Epithelial cell of esophagus (primary cell): ENCODE results near the gene CLTCL1.
A peak's percentile ranks its signal among the peaks of the same experiment; 100 is the strongest.

Experiments
- DNase-seq: peaks from one replicate; pipeline ENCODE4 v3.0.0; 2010; ENCODE audit warnings: low read depth
- H3K4me3 ChIP-seq: 2 replicates; pipeline ENCODE4 v1.5.1; 2011; ENCODE audit warnings: mild to moderate bottlenecking, low read length, control low read depth
- TF ChIP-seq, protein P1 (sequence below): IDR thresholded peaks from 2 replicates; pipeline ENCODE4 v1.5.1; 2011; ENCODE audit warnings: low read depth, mild to moderate bottlenecking, low read length, control low read depth, inconsistent platforms; ENCODE audit not compliant: insufficient read depth; ENCODE audit errors: missing control alignments

The CLTCL1 gene

GRCh38 chr22:19304547-19304946 lies 13.0 kb upstream of the CLTCL1 start:
- TF ChIP-seq, protein P1, sequence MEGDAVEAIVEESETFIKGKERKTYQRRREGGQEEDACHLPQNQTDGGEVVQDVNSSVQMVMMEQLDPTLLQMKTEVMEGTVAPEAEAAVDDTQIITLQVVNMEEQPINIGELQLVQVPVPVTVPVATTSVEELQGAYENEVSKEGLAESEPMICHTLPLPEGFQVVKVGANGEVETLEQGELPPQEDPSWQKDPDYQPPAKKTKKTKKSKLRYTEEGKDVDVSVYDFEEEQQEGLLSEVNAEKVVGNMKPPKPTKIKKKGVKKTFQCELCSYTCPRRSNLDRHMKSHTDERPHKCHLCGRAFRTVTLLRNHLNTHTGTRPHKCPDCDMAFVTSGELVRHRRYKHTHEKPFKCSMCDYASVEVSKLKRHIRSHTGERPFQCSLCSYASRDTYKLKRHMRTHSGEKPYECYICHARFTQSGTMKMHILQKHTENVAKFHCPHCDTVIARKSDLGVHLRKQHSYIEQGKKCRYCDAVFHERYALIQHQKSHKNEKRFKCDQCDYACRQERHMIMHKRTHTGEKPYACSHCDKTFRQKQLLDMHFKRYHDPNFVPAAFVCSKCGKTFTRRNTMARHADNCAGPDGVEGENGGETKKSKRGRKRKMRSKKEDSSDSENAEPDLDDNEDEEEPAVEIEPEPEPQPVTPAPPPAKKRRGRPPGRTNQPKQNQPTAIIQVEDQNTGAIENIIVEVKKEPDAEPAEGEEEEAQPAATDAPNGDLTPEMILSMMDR, result no peak
- H3K4me3 ChIP-seq, result no peak overlapping the region
- no peak for DNase-seq

GRCh38 chr22:19303785-19304184 lies 12.3 kb upstream of the CLTCL1 start:
- TF ChIP-seq, protein P1, result no peak
- DNase-seq, result no peak
- H3K4me3 ChIP-seq, result no peak overlapping the region

GRCh38 chr22:19295733-19296132 lies 4.2 kb upstream of the CLTCL1 start:
- TF ChIP-seq, protein P1, result no peak
- no peak for DNase-seq
- no peak overlapping the region for H3K4me3 ChIP-seq

DNA sequence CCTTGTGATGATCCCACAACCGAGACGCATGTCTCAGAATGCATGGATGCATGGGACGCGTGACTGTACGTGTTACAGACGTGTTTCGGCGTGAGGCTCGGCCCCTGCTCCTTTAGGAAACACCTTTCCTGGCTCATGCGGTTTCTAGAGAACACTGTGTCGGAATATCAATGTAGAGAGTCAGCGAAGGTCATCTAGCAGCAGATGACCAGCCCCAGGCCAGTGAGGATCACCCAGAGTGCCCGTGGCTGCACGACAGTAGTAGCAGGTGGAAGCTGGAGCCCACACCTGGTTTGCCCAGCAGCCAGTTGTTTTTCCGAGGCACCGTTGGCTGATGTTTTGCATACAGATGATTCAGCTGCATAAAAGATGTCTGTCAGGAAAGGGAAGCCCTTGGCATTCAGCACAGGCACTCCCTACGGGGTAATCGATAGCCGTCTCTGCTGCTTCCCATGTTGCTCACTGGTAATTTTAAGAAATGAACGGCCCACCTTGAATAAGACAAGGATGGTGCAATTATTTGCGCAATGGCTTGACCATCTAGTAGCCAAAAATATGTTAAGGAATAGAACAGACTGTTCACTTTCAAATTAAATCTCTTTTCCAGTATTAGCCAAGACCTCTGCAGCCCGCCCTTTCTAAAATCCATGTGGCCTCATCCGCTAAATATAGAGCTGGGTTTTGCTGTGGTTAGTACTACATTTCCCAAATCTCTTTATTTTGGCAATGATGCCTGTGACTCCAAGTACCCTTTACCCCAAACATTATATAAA lies 1.1 kb upstream of the CLTCL1 start:
- TF ChIP-seq, protein P1, result no peak
- peak; percentile 27 for DNase-seq
- peak overlapping the region; percentile 62 for H3K4me3 ChIP-seq

- H3K4me3 ChIP-seq, result peak overlapping the region; percentile 57
- TF ChIP-seq, protein P1, result no peak
- DNase-seq, result peak; percentile 34
These were observed 320 bp downstream of the CLTCL1 start for GRCh38 chr22:19291218-19291579.

DNA sequence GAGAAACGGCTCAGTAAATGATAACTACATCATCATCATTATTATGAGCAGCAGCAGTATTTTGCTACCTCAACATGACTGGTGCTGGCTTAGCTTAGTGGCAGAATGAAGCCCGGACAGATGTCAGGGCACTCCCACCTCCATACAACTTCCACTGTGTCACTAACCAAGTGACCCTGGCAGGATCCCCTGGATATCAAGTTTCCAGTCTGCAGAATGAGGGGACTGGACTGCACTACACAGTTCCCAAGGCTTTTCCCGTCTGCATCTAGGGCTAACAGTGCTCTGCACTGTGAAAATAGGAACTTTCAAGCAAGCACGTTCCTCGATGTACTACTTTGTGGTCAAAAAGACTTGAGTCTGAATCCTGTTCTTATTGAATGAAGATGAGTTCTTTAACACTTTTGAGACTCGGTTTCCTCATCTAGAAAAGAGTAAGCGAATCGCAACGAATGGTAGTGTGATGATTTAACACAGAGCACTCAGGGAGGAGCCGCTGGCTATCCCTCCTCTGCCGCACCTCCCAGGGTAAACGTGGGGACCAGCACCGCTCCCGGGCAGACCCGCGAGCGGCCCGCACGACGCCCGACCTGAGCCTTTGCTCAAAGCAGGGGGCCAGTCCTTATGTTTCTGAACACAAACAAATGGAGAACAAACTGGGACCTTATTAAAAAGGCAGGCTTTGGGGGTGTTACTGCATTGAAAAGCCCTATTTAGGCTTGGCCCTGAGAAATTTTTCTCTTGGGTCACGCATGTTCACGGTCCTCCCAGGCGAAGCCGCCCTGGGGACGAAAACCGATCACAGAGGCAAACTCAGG lies 910 bp downstream of the CLTCL1 start:
- H3K4me3 ChIP-seq, result peak overlapping the region; percentile 57
- TF ChIP-seq, protein P1, result no peak
- DNase-seq, result peak; percentile 17
